Measurements from ENCODE around the gene MRPL40.
"Not testable (repeated sequence)": the region's sequence is repeated elsewhere in the genome, so short reads cannot be mapped to it uniquely, and the experiment has no call there.

MRPL40 gene

GRCh38 chr22:19442166-19442565, 9.8 kb downstream of the MRPL40 start:
- no peak for DNase-seq

- no peak for DNase-seq
Observed at GRCh38 chr22:19443544-19444211, 11.3 kb downstream of the MRPL40 start.

DNA sequence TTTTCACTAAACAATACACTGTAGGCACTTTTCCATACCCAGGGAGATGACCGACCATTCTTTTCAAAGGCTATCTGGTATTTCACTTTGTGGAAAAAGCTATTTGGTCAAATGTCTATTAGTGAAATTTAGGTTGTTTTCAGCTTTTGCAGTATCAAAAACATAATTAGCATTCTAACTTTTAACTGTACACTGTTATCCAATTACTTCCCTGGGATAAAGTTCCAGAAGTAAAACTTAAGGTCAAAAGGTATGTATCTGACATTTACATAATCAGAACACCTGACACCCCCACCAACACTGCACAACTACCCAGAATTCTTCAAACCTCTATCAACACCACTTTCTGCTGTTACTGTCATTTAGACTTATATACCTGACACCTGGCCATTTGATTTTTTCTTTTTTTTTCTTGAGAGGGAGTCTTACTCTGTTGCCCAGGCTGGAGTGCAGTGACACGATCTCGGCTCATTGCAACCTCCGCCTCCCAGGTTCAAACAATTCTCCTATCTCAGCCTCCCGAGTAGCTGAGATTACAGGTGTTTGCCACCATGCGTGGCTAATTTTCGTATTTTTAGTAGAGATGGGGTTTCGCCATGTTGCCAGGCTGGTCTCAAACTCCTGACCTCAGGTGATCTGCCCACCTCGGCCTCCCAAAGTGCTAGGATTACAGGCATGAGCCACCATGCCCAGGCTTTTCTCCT, 13.1 kb downstream of the MRPL40 start:
- not testable (repeated sequence) for DNase-seq

GRCh38 chr22:19446603-19447329, 14.4 kb downstream of the MRPL40 start:
- no peak for DNase-seq

DNA sequence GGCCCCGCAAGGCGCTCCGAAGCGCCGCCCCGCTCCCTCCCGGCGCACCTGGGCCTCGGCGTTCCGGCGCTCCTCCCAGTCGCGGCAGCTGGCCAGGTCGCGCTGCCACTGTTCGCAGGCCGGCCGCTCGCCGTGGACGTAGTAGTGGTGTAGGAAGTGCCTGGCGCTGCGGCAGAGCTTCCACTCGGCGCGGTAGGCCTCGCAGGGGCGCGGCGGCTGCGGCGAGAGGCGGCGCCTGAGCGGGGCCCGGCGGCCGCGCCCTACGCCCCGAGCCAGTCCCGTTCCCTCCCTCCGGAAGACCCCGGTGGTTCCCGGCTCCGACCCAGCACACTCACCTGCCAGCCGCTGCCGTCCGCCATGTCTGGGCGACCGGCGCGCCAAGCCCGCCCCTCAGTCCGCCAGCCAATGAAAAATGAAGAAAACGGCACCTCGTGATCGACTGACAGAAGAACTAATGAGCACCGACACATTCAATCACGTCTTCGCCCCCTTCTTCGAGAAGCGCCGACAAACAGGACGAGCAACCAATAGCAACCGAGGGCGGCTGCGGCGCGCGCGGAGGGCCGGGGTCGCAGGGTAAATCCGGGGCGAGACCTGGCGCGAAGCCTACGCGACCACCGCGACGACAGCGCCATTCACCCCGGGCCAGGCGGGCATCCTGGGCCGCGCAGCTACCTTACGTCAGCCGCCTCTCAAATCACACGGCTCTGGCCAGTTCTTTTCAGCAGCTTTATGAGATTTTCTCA, 15.2 kb downstream of the MRPL40 start, which contains the start of gene C22orf39:
Gene C22orf39 (minus strand): TSS at position 382 of the 746 bp plus-strand sequence. CDS start 23 bp downstream, at position 359.
- peak; percentile 95 for DNase-seq

GRCh38 chr22:19448076-19448607, 15.8 kb downstream of the MRPL40 start:
- peak; percentile 37 for DNase-seq

DNA sequence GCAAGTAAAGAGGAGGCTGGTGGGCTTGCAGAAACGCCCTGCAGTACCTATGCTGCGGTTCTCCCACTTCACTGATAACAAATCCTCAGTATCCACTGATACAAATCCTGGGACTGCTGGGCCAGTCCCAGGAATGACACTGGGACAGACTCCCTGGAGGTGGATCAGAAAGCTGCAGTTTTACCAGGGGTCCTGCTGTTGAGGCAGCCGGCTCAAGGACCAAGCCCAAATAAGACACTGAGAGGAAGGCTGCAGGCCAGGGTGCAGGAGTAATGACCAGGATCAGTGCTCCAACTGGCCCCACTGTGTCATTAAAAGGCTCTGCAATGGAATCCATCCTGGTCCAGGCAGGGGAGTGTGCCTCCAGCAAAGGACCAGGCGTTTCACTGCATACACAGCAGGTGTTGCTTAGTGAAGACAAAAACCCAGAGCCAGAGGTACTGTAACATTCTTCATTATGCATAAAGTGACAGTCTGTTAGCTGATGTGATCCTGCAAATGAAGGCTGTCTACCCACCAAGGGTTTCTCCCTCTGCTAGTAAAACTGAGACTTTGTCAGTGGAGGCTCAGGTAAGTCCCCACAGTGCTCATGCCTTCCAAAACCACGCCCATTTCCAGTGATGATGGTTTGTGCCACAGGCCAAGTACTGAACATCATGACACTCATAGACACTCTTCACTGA, 16.5 kb downstream of the MRPL40 start:
- DNase-seq = peak; percentile 87

- no peak for DNase-seq
Observed at GRCh38 chr22:19449422-19449767, 17.1 kb downstream of the MRPL40 start.

DNA sequence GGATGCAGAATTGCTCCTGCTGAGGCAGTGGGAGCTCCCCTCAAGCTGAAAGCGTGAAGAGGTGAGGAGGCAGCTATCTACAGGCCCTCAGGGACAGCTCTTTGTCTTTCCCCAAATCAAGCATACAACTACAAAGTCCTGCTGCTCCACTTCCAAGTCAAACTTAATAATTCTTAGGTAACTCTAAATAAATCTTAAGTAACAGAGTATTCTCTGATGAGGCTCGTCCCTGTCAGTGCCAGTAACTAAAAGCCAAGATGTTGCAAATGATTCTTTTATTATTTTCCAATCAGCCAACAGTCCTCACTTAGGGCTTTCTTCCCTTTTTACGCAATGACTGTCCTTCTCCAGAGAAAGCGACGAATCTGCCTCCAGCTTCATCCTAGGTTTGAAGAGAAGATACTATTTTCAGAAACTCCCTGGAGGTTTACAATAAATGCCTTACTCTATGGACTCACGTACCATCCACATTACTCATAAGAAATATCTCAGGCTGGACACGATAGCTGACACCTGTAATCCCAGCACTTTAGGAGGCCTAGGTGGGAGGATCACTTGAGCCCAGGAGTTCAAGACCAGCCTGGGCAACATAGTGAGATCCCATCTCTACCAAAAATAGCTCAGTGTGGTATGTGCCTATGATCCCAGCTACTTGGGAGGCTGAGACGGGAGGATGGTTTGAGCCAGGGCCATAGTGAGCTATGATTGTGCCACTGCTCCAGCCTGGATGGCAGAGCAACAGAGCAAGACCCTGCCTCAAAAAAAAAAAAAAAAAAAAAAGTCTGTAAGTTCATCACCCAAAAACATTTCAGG, 18.2 kb downstream of the MRPL40 start:
- DNase-seq = no peak

DNA sequence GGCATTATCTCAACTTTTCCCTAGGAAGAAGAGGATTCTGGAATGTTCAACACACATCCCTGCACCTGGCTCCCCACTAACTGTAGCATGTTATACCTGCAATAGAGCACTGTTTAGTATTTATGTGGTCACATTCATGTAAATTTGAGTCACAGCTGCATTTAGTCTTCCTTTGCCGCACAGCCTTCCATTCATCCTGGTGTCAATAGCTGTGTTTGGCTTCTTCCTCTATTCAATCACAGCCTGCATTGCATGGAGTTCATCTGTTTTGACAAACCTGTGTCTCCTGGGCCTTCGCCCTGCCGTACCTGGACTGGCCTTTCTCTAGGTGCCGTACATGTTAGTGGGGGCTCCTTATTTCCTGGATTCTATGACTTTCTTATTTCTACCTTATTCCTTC, 19.2 kb downstream of the MRPL40 start:
- no peak for DNase-seq

GRCh38 chr22:19453718-19454117, 21.4 kb downstream of the MRPL40 start:
- no peak for DNase-seq

DNA sequence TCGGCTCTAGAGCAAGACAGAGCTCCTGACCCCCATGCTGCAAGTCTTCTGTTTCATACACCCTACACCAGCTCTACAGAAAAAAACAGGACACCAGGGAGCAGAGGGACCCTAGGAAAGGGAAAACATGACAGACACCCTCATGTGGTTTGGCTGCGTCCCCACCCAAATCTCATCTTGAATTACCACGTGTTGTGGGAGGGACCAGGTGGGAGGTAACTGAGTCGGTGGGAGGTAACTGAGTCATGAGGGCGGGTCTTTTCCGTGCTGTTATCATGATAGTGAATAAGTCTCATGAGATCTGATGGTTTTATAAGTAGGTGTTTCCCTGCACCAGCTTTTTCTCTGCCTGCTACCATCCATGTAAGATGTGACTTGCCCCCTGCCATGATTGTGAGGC, 21.8 kb downstream of the MRPL40 start:
- DNase-seq = no peak

DNA sequence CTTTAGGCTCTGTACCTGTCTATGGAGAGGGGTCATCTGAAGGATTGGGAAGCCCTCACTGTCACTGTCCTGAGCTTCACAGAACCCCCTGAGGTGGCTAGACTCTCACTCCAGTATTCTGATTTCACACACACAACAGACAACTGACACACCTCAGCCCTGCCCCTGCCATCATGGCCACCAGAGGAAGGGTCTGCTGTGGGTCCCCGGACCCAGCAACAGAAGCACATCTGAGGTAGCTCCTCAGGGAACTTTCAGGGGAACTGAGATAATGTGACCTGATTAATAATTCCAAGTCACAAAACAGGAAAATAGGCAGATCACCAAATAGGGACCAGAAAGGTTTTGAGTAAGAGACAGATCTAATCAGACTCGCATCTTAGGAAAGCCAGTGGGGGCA, 22.7 kb downstream of the MRPL40 start:
- no peak for DNase-seq

DNA sequence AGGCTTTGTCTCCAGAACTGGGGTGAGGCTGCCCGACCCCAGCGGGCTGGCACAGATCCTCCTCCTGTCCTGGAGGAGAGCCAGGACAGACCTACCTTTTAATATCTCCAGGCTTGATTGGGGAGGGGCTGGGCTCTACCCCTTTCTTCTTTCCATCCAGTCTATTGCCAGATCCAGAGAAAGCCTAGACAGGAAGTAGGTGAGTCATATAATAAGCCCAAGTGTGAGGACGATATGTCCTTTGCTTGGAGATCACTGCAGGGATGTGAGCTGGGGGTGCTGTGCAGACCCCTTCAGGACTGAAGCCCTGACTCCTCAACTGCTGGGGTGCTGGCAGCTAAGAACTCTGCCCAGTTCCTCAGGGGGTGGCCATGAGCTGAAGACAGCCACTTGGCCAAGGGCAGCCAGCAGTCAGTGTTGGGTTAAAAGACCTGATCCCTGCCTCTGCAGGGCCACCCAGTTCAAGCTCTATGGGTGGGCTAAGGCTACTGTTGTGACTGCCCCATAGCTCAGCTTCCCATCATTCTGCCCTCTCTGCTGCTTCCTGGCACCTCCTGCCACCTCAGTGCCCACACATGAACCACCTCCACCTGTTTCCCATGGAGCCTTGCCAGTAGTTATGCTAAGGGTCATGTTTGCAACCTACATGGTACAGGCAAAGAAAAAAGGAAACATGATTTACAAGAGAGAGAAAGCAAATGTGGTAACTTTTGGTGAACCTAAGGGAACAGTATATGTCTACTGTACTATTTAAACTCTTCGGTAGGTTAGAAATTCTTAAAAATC, 23.4 kb downstream of the MRPL40 start:
- no peak for DNase-seq

GRCh38 chr22:19456541-19456940, 24.2 kb downstream of the MRPL40 start:
- no peak for DNase-seq

DNA sequence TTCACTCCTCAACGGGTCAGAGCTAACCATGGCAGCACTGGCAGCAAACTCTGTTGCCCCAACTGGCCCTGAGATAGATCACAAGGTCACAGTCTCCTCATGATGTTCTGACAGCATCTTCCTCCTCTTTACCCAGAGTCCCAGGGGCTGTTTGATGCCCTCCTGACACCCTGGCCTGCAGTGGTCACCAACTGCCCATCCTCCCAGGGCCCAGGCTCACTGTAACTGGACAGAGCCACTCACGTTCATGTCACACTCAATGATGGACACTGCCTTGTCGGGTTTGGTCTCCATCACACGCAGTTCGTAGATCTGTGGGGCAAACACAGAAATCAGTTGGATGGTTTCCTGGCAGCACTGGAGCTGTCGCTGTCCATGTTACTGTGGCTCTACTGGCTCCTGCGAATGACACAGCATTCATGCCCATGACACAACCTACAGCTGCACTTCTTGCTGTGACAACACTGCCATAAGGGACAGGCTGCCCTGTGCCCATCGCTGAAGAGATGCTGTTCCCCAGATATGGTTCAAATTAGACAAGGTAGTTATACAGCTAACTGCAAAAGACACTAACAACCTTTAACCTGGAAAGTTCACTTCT, 25.6 kb downstream of the MRPL40 start:
- DNase-seq = no peak

GRCh38 chr22:19460036-19460435, 27.7 kb downstream of the MRPL40 start:
- no peak for DNase-seq

- DNase-seq = no peak
Observed at GRCh38 chr22:19461506-19461905, 29.2 kb downstream of the MRPL40 start.

DNA sequence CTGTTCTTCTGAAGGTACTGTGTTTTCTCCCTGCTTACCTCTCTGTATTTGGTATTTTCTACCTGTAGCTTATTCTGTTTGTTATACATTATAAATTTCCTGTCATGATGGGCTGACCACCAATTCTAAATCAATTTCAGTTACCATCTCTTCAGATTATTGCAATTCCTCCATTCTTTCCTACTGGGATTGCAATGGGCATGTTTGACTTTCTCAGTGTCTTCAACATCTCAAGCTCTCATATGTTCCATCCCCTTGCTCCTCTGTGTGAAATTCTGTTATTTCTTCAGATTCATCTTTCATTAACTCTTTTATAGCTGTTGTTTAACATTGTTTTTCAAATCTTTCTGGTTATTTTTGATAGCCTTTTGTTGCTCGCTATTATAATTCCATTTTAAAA, 30.7 kb downstream of the MRPL40 start:
- no peak for DNase-seq

All from activated CD4-positive, alpha-beta T cell treated with anti-CD3 and anti-CD28 coated beads, Interleukin-2, Interleukin-6, amounts not matched to agents 100 ng/mL and 50 ng/mL, durations not matched to agents 16 hours and 8 hours (primary cell).